HG03378 (cell line): Measurements from ENCODE around the gene DTNBP1.
"Not testable (repeated sequence)": the region's sequence is repeated elsewhere in the genome, so short reads cannot be mapped to it uniquely, and the experiment has no call there.

Experiments
- ATAC-seq: cut with Tn5 transposase; IDR thresholded peaks from one replicate; pipeline ENCODE4 v1.9.1; 2021; ENCODE audit warnings: mild to moderate bottlenecking, moderate library complexity; ENCODE audit not compliant: unreplicated experiment

Gene DTNBP1

GRCh38 chr6:15672291-15672690 lies 9.5 kb upstream of the DTNBP1 start:
- no peak for ATAC-seq

- ATAC-seq: no peak
These were observed 6.1 kb upstream of the DTNBP1 start for GRCh38 chr6:15668918-15669317.

GRCh38 chr6:15666896-15667295 lies 4.1 kb upstream of the DTNBP1 start:
- ATAC-seq: not testable (repeated sequence)

- ATAC-seq: no peak
These were observed 2.4 kb upstream of the DTNBP1 start for GRCh38 chr6:15665237-15665636.

- ATAC-seq: no peak
These were observed 473 bp upstream of the DTNBP1 start for GRCh38 chr6:15663130-15663871.

- ATAC-seq: no peak
These were observed 939 bp downstream of the DTNBP1 start for GRCh38 chr6:15661853-15662325.

- no peak for ATAC-seq
These were observed 3.6 kb downstream of the DTNBP1 start for GRCh38 chr6:15659181-15659580.

GRCh38 chr6:15658181-15658744 lies 4.6 kb downstream of the DTNBP1 start:
- no peak for ATAC-seq

- ATAC-seq: no peak
These were observed 5.5 kb downstream of the DTNBP1 start for GRCh38 chr6:15657290-15657689.

- no peak for ATAC-seq
These were observed 6.7 kb downstream of the DTNBP1 start for GRCh38 chr6:15656145-15656544.

GRCh38 chr6:15654250-15654649 lies 8.6 kb downstream of the DTNBP1 start:
- no peak for ATAC-seq

- ATAC-seq: peak; percentile 52
These were observed 9.2 kb downstream of the DTNBP1 start for GRCh38 chr6:15653581-15653980.

- ATAC-seq: not testable (repeated sequence)
These were observed 12.7 kb downstream of the DTNBP1 start for GRCh38 chr6:15650004-15650559.

- ATAC-seq: no peak
These were observed 17.9 kb downstream of the DTNBP1 start for GRCh38 chr6:15644904-15645303.

GRCh38 chr6:15643542-15643941 lies 19.3 kb downstream of the DTNBP1 start:
- ATAC-seq: no peak

- no peak for ATAC-seq
These were observed 20.6 kb downstream of the DTNBP1 start for GRCh38 chr6:15642276-15642675.

GRCh38 chr6:15638373-15638772 lies 24.5 kb downstream of the DTNBP1 start:
- ATAC-seq: no peak

GRCh38 chr6:15631432-15631831 lies 31.4 kb downstream of the DTNBP1 start:
- no peak for ATAC-seq

GRCh38 chr6:15630202-15630601 lies 32.6 kb downstream of the DTNBP1 start:
- no peak for ATAC-seq

- ATAC-seq: no peak
These were observed 33.3 kb downstream of the DTNBP1 start for GRCh38 chr6:15629487-15629886.

GRCh38 chr6:15628499-15629131 lies 34.2 kb downstream of the DTNBP1 start:
- ATAC-seq: no peak

GRCh38 chr6:15627821-15628220 lies 35.0 kb downstream of the DTNBP1 start:
- ATAC-seq: no peak
